B cell (primary cell): ENCODE data around the gene TARP.
"Not testable (repeated sequence)": the region's sequence is repeated elsewhere in the genome, so short reads cannot be mapped to it uniquely, and the experiment has no call there.

Experiments
- ATAC-seq: fragments of 200-7000 bp; cut with Tn5 transposase; one replicate; pipeline ENCODE4 v1.10.0; 2021; ENCODE audit warnings: low read depth, mild to moderate bottlenecking, moderate number of reproducible peaks, moderate library complexity
- CTCF ChIA-PET: fragments of 350-600 bp; sonication (Branson Sonifier 250); formaldehyde crosslinking; loops from one replicate; lab custom pipeline; 2021; ENCODE audit warnings: antibody characterized with exemption, inconsistent platforms; lab: Charles Lee
- POLR2A ChIA-PET: fragments of 350-600 bp; sonication (Branson Sonifier 250); formaldehyde crosslinking; loops from one replicate; lab custom pipeline; 2021; ENCODE audit warnings: antibody characterized with exemption; lab: Charles Lee
- DNase-seq: peaks from one replicate; pipeline ENCODE4 v3.0.0; 2013
- H2AFZ ChIP-seq: 2 replicates; pipeline ENCODE4 v1.6.1; 2012; ENCODE audit warnings: mild to moderate bottlenecking, low read depth, low read length; ENCODE audit not compliant: insufficient read depth, poor library complexity, severe bottlenecking
- H3K27ac ChIP-seq, 2 donors: 1 replicate in 1 of 2; 2 replicates in 1 of 2; pipeline ENCODE4 v1.5.1; 2012 to 2013; ENCODE audit warnings: low read length in 2 of 2, mild to moderate bottlenecking in 2 of 2, moderate library complexity in 1 of 2
- H3K27me3 ChIP-seq, 4 experiments: fragments of 200-600 bp in 1 of 4; sonication (generic) in 1 of 4; replicated peaks in 1 of 4; 1 replicate in 2 of 4; 2 replicates in 2 of 4; pipeline versions ENCODE4 v1.6.1 to v1.7.0; 2013 to 2016; ENCODE audit warnings: low read length in 3 of 4, mild to moderate bottlenecking in 2 of 4, mixed read lengths in 1 of 4, moderate library complexity in 1 of 4; ENCODE audit not compliant: insufficient read depth in 4 of 4, control insufficient read depth in 3 of 4; ENCODE audit errors: control extremely low read depth in 1 of 4
- H3K36me3 ChIP-seq, 2 experiments: replicated peaks in 1 of 2; 1 replicate in 1 of 2; 2 replicates in 1 of 2; pipeline versions ENCODE4 v1.6.1 to v1.7.1; 2013; ENCODE audit warnings: low read length in 1 of 2; ENCODE audit not compliant: insufficient read depth in 2 of 2, control insufficient read depth in 1 of 2; ENCODE audit errors: control extremely low read depth in 1 of 2, extremely low read depth in 1 of 2
- H3K4me1 ChIP-seq, 2 donors: fragments of 200-600 bp in 1 of 2; sonication (generic) in 1 of 2; 1 replicate in 1 of 2; 2 replicates in 1 of 2; pipeline versions ENCODE4 v1.5.1 to v1.6.1; 2013 to 2017; ENCODE audit warnings: low read length in 2 of 2; ENCODE audit not compliant: control insufficient read depth in 2 of 2, insufficient read depth in 2 of 2
- H3K4me2 ChIP-seq: replicated peaks from 2 replicates; pipeline ENCODE3; 2012; ENCODE audit warnings: mild to moderate bottlenecking, low read depth, low read length; ENCODE audit not compliant: poor library complexity, severe bottlenecking
- H3K4me3 ChIP-seq, 5 experiments: fragments of 200-600 bp in 1 of 5; sonication (generic) in 1 of 5; 1 replicate in 3 of 5; 2 replicates in 2 of 5; pipeline versions ENCODE4 v1.5.1 to v1.7.0; 2011 to 2016; ENCODE audit warnings: low read length in 4 of 5, mild to moderate bottlenecking in 4 of 5, low read depth in 2 of 5, control low read depth in 1 of 5, moderate library complexity in 1 of 5; ENCODE audit not compliant: insufficient read depth in 1 of 5; ENCODE audit errors: control extremely low read depth in 1 of 5, extremely low read depth in 1 of 5
- H3K79me2 ChIP-seq: fragments of 200-600 bp; sonication (generic); one replicate; pipeline ENCODE4 v1.6.0; 2016; ENCODE audit warnings: low read length; ENCODE audit not compliant: control insufficient read depth, insufficient read depth
- H3K9ac ChIP-seq: fragments of 200-600 bp; sonication (generic); 2 replicates; pipeline ENCODE4 v1.6.1; 2017; ENCODE audit warnings: mild to moderate bottlenecking, low read length, moderate library complexity
- H3K9me3 ChIP-seq, 3 donors: one replicate each; pipeline versions ENCODE4 v1.6.1 to v1.7.1; 2013; ENCODE audit warnings: low read length in 2 of 3; ENCODE audit not compliant: control insufficient read depth in 2 of 3, insufficient read depth in 1 of 3; ENCODE audit errors: control extremely low read depth in 1 of 3
- H4K20me1 ChIP-seq: 2 replicates; pipeline ENCODE4 v1.6.0; 2012; ENCODE audit warnings: mild to moderate bottlenecking, low read length; ENCODE audit not compliant: insufficient read depth, control insufficient read depth, poor library complexity, severe bottlenecking
- H3K27ac Mint-ChIP-seq: one replicate; pipeline ENCODE4 v1.8.0; 2021; ENCODE audit warnings: mixed read lengths
- H3K27me3 Mint-ChIP-seq: one replicate; pipeline ENCODE4 v1.8.0; 2021; ENCODE audit warnings: mixed read lengths
- H3K4me1 Mint-ChIP-seq: one replicate; pipeline ENCODE4 v1.8.0; 2021; ENCODE audit warnings: mixed read lengths
- H3K4me3 Mint-ChIP-seq: one replicate; pipeline ENCODE4 v1.8.0; 2021; ENCODE audit warnings: mixed read lengths
- H3K9me3 Mint-ChIP-seq: one replicate; pipeline ENCODE4 v1.8.0; 2022; ENCODE audit warnings: mixed read lengths; ENCODE audit not compliant: insufficient read depth
- EZH2 ChIP-seq: IDR thresholded peaks from 2 replicates; pipeline ENCODE4 v1.6.1; 2012; ENCODE audit warnings: borderline replicate concordance, low read depth, mild to moderate bottlenecking, moderate library complexity, low read length; ENCODE audit not compliant: insufficient read depth, poor library complexity, severe bottlenecking
- WGBS: methylation state at CpG from one replicate; pipeline ENCODE4 v1.1.5; 2013; ENCODE audit warnings: missing lambda C conversion rate; ENCODE audit not compliant: insufficient coverage; 5-methylcytosine and 5-hydroxymethylcytosine counted together
- intact Hi-C: fragments of 100-400 bp; cut with micrococcal nuclease; formaldehyde crosslinking; loops from one replicate; pipeline ENCODE4 v1.10.0; 2022
- TF ChIP-seq, protein P1 (sequence below): fragments of 200-600 bp; IDR thresholded peaks from one replicate; pipeline ENCODE4 v1.8.0; 2022; ENCODE audit warnings: antibody characterized with exemption, mild to moderate bottlenecking

TARP gene

DNA sequence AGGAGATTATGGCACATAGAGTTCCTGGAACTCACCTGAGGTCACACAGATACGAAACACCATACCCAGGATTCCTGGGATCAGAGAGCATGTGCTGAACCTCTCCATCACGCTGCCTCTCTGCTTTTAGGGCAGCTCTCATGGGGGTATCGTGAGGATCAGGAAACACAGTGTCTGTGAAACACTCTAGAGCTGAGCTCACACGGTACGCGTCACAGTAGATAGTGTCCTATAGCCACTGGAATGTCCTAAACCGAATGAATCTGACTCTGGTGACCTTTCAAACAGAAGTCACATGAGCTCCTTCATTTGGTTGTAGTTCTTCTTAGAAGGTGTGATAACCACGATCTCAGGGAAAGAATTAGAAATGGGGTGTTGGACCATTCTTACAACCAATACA, 14.3 kb downstream of the TARP start:
- H3K4me1 Mint-ChIP-seq, H3K4me2 ChIP-seq, H3K9ac ChIP-seq, ATAC-seq, H2AFZ ChIP-seq, H3K79me2 ChIP-seq, H3K4me1 ChIP-seq, H3K9me3 Mint-ChIP-seq, CTCF ChIA-PET, H3K27ac Mint-ChIP-seq, POLR2A ChIA-PET, H3K36me3 ChIP-seq, DNase-seq, H3K9me3 ChIP-seq, intact Hi-C loops, H3K27ac ChIP-seq, H4K20me1 ChIP-seq, H3K4me3 ChIP-seq, H3K27me3 ChIP-seq, H3K4me3 Mint-ChIP-seq: not testable (repeated sequence)
- peaks cover 12% of the 10 kb centered on the region for H3K27me3 Mint-ChIP-seq
- 90% methylated on average over 4 of the region's 8 CpGs for WGBS

DNA sequence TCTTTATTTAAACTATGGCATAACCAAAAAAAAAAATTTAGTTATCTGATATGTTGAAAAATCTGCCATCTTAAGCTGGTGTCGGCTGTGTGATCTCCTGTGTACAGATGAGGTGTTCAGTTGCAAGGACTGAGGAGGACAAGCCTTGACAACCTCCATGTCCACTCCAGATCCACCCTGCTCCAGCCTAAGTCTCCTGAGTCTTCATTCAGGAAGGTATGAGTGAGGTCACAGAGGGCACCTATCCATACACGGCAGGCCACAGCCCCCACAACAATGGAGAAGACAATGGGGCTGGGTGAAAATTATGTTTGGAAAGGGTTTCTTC, 16.1 kb downstream of the TARP start:
- POLR2A ChIA-PET: no interaction called here
- Histone ChIP-seq H3K4me2 (no peak overlapping the region), H3K4me3 (no peak overlapping the region), H3K36me3 (no peaks in the 10 kb centered on the region), H3K9me3 (no peaks in the 10 kb centered on the region), H4K20me1 (no peaks in the 10 kb centered on the region), H2AFZ (no peak overlapping the region), H3K4me1 (no peaks in the 10 kb centered on the region), H3K27me3 (no peaks in the 10 kb centered on the region), H3K79me2 (no peaks in the 10 kb centered on the region), H3K9ac (no peak overlapping the region), H3K27ac (no peak overlapping the region)
- CTCF ChIA-PET: no interaction called here
- intact Hi-C loops: no loop called here
- no peak for TF ChIP-seq EZH2
- TF ChIP-seq, protein P1, sequence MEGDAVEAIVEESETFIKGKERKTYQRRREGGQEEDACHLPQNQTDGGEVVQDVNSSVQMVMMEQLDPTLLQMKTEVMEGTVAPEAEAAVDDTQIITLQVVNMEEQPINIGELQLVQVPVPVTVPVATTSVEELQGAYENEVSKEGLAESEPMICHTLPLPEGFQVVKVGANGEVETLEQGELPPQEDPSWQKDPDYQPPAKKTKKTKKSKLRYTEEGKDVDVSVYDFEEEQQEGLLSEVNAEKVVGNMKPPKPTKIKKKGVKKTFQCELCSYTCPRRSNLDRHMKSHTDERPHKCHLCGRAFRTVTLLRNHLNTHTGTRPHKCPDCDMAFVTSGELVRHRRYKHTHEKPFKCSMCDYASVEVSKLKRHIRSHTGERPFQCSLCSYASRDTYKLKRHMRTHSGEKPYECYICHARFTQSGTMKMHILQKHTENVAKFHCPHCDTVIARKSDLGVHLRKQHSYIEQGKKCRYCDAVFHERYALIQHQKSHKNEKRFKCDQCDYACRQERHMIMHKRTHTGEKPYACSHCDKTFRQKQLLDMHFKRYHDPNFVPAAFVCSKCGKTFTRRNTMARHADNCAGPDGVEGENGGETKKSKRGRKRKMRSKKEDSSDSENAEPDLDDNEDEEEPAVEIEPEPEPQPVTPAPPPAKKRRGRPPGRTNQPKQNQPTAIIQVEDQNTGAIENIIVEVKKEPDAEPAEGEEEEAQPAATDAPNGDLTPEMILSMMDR: no peak
- WGBS: no CpG with 5 or more reads among the region's 2 CpGs
- DNase-seq (no peak), ATAC-seq (no peak)
- no peak overlapping the region for H3K27ac Mint-ChIP-seq
- no peaks in the 10 kb centered on the region for H3K4me1 Mint-ChIP-seq
- H3K9me3 Mint-ChIP-seq: no peaks in the 10 kb centered on the region
- no peak overlapping the region for H3K4me3 Mint-ChIP-seq
- peaks cover 12% of the 10 kb centered on the region for H3K27me3 Mint-ChIP-seq

DNA sequence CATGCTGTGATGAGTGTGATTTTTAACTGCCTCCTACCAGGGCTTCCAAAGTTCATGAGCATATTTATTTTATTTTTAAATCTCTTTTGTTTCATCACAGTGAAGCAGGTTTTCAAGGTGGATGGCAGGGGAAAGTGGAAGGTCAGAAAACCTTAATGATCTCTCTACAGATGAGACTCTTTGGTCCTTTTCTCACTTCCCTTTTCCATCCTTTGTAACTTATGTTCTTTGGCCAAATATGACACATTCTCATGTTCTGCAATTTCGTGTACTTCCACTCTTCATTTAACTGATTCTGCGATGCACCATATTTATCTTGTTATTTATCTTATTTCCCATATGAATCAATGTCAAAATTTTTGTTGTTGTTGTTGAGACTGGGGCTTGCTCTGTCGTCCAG, 23.6 kb downstream of the TARP start:
- CTCF ChIA-PET: not testable (repeated sequence)

More for the DNA sequence above, 23.6 kb downstream of the TARP start:
- H3K4me2 ChIP-seq, DNase-seq, H2AFZ ChIP-seq, H3K9me3 Mint-ChIP-seq, H3K27me3 Mint-ChIP-seq, POLR2A ChIA-PET, intact Hi-C loops, H3K9ac ChIP-seq, H3K4me1 ChIP-seq, H3K27ac ChIP-seq, H3K9me3 ChIP-seq, H3K4me1 Mint-ChIP-seq, H3K27ac Mint-ChIP-seq, H3K36me3 ChIP-seq, H3K4me3 ChIP-seq, H3K79me2 ChIP-seq, H3K4me3 Mint-ChIP-seq, H3K27me3 ChIP-seq, H4K20me1 ChIP-seq, ATAC-seq: not testable (repeated sequence)
- no CpG with 5 or more reads among the region's 3 CpGs for WGBS
